Mesothelial cell of epicardium (in vitro differentiated cells): ENCODE results near the gene NR5A1. TPM values are rescaled to one million over a fixed set of nuclear protein-coding genes. Genes with fewer than 3 reads are reported as not detected.

Experiments used
- DNase-seq, 2 experiments: peaks; one replicate each; pipeline ENCODE4 v3.0.0; 2021; ENCODE audit warnings: low spot score in 2 of 2; ENCODE audit not compliant: unreplicated experiment in 2 of 2
- H3K27ac Mint-ChIP-seq: 2 replicates; pipeline ENCODE4 v1.8.0; 2021; ENCODE audit warnings: mixed read lengths
- H3K27me3 Mint-ChIP-seq: 2 replicates; pipeline ENCODE4 v1.8.0; 2021; ENCODE audit warnings: low read depth, mixed read lengths
- H3K36me3 Mint-ChIP-seq: 2 replicates; pipeline ENCODE4 v1.8.0; 2021; ENCODE audit warnings: mixed read lengths
- H3K4me1 Mint-ChIP-seq: 2 replicates; pipeline ENCODE4 v1.8.0; 2021; ENCODE audit warnings: mixed read lengths
- H3K4me3 Mint-ChIP-seq: 2 replicates; pipeline ENCODE4 v1.8.0; 2021; ENCODE audit warnings: mild to moderate bottlenecking, moderate library complexity, mixed read lengths
- H3K9me3 Mint-ChIP-seq: 2 replicates; pipeline ENCODE4 v1.8.0; 2021; ENCODE audit warnings: mixed read lengths
- CTCF ChIP-seq: fragments of 200-600 bp; sonication (generic); IDR thresholded peaks from one replicate; pipeline ENCODE4 v1.5.0; 2021; ENCODE audit warnings: antibody characterized with exemption; ENCODE audit not compliant: unreplicated experiment
- total RNA-seq: library from RNA; stranded (reverse); gene quantifications from 3 replicates; pipeline ENCODE4 v1.2.1, GENCODE V29; 2021

The NR5A1 gene
- total RNA-seq, 1 donor from 2014 or later: 0.25 TPM

DNA sequence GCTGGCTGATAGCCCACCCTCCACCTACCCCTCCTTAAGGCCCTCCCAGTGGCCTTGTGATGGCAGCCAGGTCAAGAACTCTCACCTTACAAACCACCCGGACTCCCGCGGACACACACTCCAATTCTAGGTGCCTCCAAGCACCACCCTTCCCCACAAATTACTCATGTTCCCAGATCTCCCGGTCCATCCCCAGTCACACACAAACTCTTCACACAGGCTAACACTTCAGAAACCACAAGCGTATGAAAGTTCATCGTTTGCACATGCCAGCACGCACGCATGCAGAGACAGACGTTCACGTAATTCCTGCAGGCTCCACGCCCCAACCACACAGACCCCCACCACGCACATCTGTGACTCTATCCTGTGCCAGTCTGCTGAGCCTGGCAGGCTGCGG, 18.0 kb downstream of the NR5A1 start:
- Mint-ChIP-seq H3K27me3 (peaks cover 43% of the 10 kb centered on the region), H3K36me3 (no peaks in the 10 kb centered on the region), H3K27ac (no peak overlapping the region), H3K4me3 (no peak overlapping the region), H3K9me3 (no peaks in the 10 kb centered on the region), H3K4me1 (no peaks in the 10 kb centered on the region)
- no peak for DNase-seq
- TF ChIP-seq CTCF: no peak

DNA sequence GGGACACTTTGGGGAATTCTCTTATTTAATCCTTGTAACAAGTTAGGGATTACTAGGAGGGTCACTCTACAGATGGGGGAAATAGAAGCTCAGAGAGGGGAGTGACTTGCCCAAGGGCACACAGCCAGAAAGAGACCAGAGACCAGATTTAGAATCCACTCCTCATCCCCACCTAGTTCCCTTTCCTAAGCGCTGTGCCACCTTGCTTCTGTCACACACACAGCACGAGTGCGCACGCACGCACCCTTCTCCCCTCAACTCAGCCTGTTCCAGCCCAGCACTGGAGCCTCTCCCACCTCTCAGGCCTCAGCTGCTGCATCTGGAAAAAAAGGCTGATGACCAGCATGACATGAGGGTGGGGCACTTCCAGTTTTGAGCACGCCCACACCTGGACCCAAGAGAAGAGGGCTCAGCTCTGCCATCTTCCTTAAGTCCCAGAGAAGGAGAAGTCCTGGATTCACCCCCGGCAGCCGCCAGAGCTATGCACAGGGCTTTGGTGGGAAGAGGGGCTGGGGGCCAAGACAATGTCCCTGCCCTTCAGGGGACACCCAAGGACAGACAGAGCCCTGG, 18.5 kb downstream of the NR5A1 start:
- no peaks in the 10 kb centered on the region for H3K9me3 Mint-ChIP-seq
- TF ChIP-seq CTCF: no peak
- no peak overlapping the region for H3K4me3 Mint-ChIP-seq
- no peak for DNase-seq
- H3K27me3 Mint-ChIP-seq: peaks cover 43% of the 10 kb centered on the region
- H3K27ac Mint-ChIP-seq: no peak overlapping the region
- no peaks in the 10 kb centered on the region for H3K4me1 Mint-ChIP-seq
- H3K36me3 Mint-ChIP-seq: no peaks in the 10 kb centered on the region

DNA sequence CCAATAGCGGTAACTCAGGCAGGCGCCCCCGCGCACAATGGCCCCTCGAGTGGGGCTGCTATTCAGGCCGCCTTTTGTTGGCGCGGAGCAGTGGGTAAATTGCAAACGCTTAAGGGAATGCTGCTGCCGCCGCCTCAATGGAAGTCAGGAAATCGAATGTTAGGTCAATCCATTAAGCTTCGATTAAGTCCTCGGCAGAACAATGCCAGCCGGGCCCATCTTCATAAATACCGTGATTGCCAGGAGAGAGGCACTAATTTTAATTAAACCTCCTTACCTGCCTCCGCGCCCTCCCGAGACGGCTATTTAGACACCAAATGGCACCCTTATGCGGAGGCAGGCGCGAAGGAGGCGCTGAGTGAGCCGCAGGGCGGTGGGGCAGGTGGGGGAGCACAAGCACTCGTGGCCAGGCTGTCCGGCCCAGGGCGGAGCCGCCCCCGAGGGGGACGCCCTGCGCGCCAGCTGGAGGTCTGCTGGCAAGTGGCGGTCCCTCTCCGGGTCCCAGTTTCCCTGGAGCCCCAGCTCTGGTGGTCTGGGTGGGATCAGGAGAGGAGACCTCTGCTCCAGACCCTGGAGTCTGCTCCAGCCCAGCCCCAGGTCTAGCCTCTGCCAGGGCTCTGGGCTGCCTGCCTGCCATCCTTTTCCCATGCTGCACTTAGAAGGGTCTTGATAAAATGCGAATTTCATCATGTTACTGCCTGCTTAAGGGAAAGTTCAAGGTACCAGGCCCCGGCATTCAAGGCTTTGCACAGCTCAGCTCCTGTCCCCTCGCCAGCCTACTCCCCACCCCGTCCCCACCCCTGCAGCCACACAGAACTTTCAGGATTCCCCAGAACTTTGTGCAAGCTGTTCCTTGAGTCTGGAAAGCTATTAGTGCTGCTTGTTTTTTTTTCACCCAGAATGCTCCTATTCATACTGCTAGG, 19.7 kb downstream of the NR5A1 start:
- TF ChIP-seq CTCF: no peak
- DNase-seq: no peak
- Mint-ChIP-seq H3K4me1 (no peaks in the 10 kb centered on the region), H3K4me3 (no peak overlapping the region), H3K27me3 (peaks cover 54% of the 10 kb centered on the region), H3K27ac (no peak overlapping the region), H3K9me3 (no peaks in the 10 kb centered on the region), H3K36me3 (no peaks in the 10 kb centered on the region)

- no peaks in the 10 kb centered on the region for H3K9me3 Mint-ChIP-seq
These were observed 20.4 kb downstream of the NR5A1 start for GRCh38 chr9:124486778-124487259.

GRCh38 chr9:124485936-124486335, 21.3 kb downstream of the NR5A1 start:
- H3K27me3 Mint-ChIP-seq: peaks cover 59% of the 10 kb centered on the region
- no peaks in the 10 kb centered on the region for H3K4me1 Mint-ChIP-seq
- DNase-seq: no peak
- no peak for TF ChIP-seq CTCF
- no peaks in the 10 kb centered on the region for H3K9me3 Mint-ChIP-seq
- H3K36me3 Mint-ChIP-seq: no peaks in the 10 kb centered on the region
- H3K27ac Mint-ChIP-seq: no peak overlapping the region
- H3K4me3 Mint-ChIP-seq: no peak overlapping the region

More at GRCh38 chr9:124486778-124487259, 20.4 kb downstream of the NR5A1 start:
- H3K27me3 Mint-ChIP-seq: peaks cover 59% of the 10 kb centered on the region
- TF ChIP-seq CTCF: no peak
- H3K4me3 Mint-ChIP-seq: no peak overlapping the region
- H3K4me1 Mint-ChIP-seq: no peaks in the 10 kb centered on the region
- H3K27ac Mint-ChIP-seq: no peak overlapping the region
- DNase-seq: no peak
- H3K36me3 Mint-ChIP-seq: no peaks in the 10 kb centered on the region
